Spinal cord (tissue), 10 donors: ENCODE measurements around the gene MYMK. TPM values are rescaled to one million over a fixed set of nuclear protein-coding genes. Genes with fewer than 3 reads are reported as not detected.

Source experiments
- DNase-seq, 6 donors: peaks; one replicate each; pipeline versions ENCODE4 v3.0.0 to v3.0.0-alpha.2; 2013 to 2015; ENCODE audit warnings: low spot score in 6 of 6, low read depth in 4 of 6
- H3K27ac ChIP-seq: one replicate; pipeline ENCODE4 v1.5.1; 2013; ENCODE audit warnings: low read depth, low read length, control low read depth
- H3K27me3 ChIP-seq: one replicate; pipeline ENCODE4 v1.6.1; 2013; ENCODE audit warnings: low read length; ENCODE audit not compliant: control insufficient read depth, insufficient read depth
- H3K36me3 ChIP-seq: one replicate; pipeline ENCODE4 v1.6.1; 2013; ENCODE audit warnings: low read length; ENCODE audit not compliant: control insufficient read depth, insufficient read depth
- H3K4me1 ChIP-seq: one replicate; pipeline ENCODE4 v1.6.1; 2013; ENCODE audit warnings: low read length; ENCODE audit not compliant: control insufficient read depth, insufficient read depth
- H3K4me3 ChIP-seq: one replicate; pipeline ENCODE4 v1.5.1; 2013; ENCODE audit warnings: low read depth, low read length, control low read depth
- H3K9me3 ChIP-seq: one replicate; pipeline ENCODE4 v1.6.1; 2013; ENCODE audit warnings: low read length; ENCODE audit not compliant: control insufficient read depth, insufficient read depth
- WGBS: methylation state at CpG from one replicate; pipeline ENCODE4 v1.1.5; 2013; ENCODE audit warnings: missing lambda C conversion rate; ENCODE audit not compliant: insufficient coverage; 5-methylcytosine and 5-hydroxymethylcytosine counted together
- polyA plus RNA-seq, 2 donors: library from polyadenylated mRNA; unstranded; fragments of 120-200 nt; gene quantifications; one replicate each; pipeline ENCODE4 v1.2.1, GENCODE V29; 2013; ENCODE audit not compliant: insufficient read length in 2 of 2
- total RNA-seq, 2 donors: library from RNA; depleted of rRNA in 1 of 2; stranded (reverse); fragments of 120-200 nt in 1 of 2; fragments of >200 nt in 1 of 2; gene quantifications; one replicate each; pipeline versions ENCODE4 v1.2.3 to v1.2.4, GENCODE V29; 2013 to 2014
- donor health status: healthy.

Gene MYMK
- total and polyA plus RNA-seq, 4 donors: 0.26 TPM; not detected in 3

DNA sequence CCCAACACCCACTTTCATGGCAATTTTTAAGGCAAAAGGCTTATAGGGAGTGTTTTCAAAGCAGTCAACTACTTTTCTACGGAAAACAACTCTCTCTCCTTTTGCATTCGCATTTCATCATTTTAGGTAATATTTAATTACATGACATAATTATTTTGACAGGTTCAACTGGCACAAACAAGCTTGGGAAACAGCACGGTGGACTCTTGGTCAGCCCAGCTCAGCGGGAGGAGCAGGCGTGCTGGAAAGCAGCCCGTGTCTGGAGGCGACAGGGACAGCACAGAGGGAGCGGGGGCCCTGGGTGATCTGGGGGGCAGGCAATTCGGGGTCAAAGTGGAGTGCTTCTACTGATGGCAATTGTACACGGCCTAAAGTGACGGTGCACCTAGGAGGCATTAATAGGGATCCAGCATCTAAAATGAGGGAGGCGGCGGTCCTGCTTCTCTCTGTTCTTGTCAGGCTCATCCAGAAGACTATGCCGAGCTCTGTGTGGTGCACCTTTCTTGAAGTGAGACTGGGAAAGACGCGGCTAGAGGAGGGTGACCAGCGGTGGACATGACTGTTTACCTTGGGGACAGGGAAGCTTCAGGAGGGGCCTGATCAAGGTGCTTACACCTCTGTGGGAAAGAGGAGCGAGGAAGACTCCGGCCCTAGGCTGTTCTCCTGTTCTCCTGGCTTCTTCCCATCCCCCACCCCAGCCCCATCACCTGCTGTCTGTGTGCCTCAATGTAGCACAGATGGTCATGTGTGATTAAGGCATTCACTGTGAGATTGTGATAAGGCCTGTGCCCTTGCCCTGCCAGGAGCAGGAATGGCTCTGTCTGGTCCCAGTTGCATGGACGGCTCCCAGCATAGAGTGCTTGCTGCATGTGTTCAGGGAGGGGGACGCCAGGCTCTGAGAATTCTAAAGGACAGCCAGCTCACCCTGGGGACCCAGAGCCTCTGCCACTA lies 3.4 kb downstream of the MYMK start:
- Histone ChIP-seq H3K4me1 (peaks cover 12% of the 10 kb centered on the region), H3K27me3 (no peaks in the 10 kb centered on the region), H3K27ac (no peak overlapping the region), H3K9me3 (no peaks in the 10 kb centered on the region), H3K4me3 (no peak overlapping the region), H3K36me3 (no peaks in the 10 kb centered on the region)
- no peak for DNase-seq
- WGBS: 72% methylated on average over 17 of the region's 21 CpGs

DNA sequence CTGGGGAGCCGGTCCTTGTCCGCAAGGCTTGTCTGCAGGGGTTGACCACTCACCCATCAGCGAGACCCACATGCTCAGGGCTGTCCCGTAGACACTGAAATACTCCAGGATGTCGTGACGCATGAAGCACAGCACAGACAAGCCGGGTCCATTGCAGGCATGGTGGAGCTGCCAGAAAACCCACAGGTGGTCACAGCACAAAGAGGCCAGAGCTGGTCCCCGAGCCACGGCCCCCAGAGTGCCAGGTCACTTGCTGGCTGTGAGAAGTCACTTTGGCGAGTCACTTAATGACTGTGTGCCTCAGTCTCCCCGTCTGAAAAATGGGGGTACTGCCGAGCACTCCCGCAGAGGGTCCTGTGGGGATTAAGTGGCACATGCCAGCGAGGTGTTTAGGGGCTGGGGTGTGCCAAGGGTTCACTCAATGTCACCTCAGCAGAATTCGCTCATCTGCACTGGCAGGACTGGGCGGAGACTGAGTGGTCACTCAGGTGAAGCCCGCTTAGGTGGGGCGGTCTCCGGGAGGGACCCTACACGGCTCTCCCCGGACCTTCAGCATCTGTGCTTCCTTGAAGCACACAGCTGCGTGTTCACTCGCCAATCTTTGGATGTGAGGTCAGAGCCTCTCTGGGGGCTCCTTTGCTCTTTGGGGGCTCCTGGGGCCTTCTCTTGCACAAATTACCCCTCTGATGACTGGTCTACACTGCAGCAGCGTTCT lies 4.5 kb downstream of the MYMK start:
- Histone ChIP-seq H3K4me1 (peaks cover 8% of the 10 kb centered on the region), H3K4me3 (no peak overlapping the region), H3K9me3 (no peaks in the 10 kb centered on the region), H3K27me3 (no peaks in the 10 kb centered on the region), H3K36me3 (no peaks in the 10 kb centered on the region), H3K27ac (no peak overlapping the region)
- DNase-seq: no peak
- 82% methylated on average over 24 of the region's 24 CpGs for WGBS

- Histone ChIP-seq H3K27me3 (no peaks in the 10 kb centered on the region), H3K36me3 (no peaks in the 10 kb centered on the region), H3K4me1 (peaks cover 14% of the 10 kb centered on the region), H3K9me3 (no peaks in the 10 kb centered on the region), H3K27ac (no peak overlapping the region), H3K4me3 (no peak overlapping the region)
- no peak for DNase-seq
- 58% methylated on average over 5 of the region's 7 CpGs for WGBS
Observed at GRCh38 chr9:133519693-133520092, 5.1 kb downstream of the MYMK start.

- DNase-seq: no peak
- no peak overlapping the region for H3K4me3 ChIP-seq
- peaks cover 16% of the 10 kb centered on the region for H3K4me1 ChIP-seq
- WGBS: 92% methylated on average over 20 of the region's 27 CpGs
- no peaks in the 10 kb centered on the region for H3K27me3 ChIP-seq
- no peak overlapping the region for H3K27ac ChIP-seq
- no peaks in the 10 kb centered on the region for H3K36me3 ChIP-seq
- H3K9me3 ChIP-seq: no peaks in the 10 kb centered on the region
Observed at GRCh38 chr9:133518706-133519449, 5.9 kb downstream of the MYMK start.

- Histone ChIP-seq H3K4me3 (no peak overlapping the region), H3K27ac (no peak overlapping the region), H3K9me3 (no peaks in the 10 kb centered on the region), H3K27me3 (no peaks in the 10 kb centered on the region), H3K36me3 (no peaks in the 10 kb centered on the region), H3K4me1 (peaks cover 23% of the 10 kb centered on the region)
- DNase-seq: no peak
- WGBS: 89% methylated on average over 3 of the region's 5 CpGs
Observed at GRCh38 chr9:133518200-133518599, 6.6 kb downstream of the MYMK start.

- Histone ChIP-seq H3K9me3 (no peaks in the 10 kb centered on the region), H3K4me1 (peaks cover 28% of the 10 kb centered on the region), H3K27me3 (no peaks in the 10 kb centered on the region), H3K27ac (no peak overlapping the region), H3K36me3 (no peaks in the 10 kb centered on the region), H3K4me3 (no peak overlapping the region)
- WGBS: 82% methylated on average over 8 of the region's 8 CpGs
- DNase-seq: no peak
Observed at GRCh38 chr9:133517711-133518110, 7.0 kb downstream of the MYMK start.

DNA sequence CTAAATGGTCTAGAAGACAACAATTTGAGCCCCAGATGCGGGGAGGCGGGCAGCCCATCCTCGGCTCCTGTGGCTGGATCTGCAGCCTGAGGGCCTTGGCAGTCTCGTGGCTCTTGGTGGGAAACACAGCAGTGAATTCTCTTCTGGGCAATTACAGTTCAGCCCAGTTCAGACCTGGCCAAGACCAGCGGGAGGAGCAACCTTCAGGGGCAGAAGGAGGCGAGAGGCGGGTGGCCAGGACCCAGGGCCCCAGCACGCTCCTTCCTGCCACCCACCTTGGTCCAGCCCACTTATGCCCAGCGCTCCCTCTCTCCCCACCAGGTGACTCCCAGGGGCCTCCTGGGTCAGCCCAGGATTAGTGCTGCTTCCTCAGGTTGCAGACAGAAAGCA lies 7.8 kb downstream of the MYMK start:
- no peak overlapping the region for H3K4me3 ChIP-seq
- H3K9me3 ChIP-seq: no peaks in the 10 kb centered on the region
- H3K4me1 ChIP-seq: peaks cover 30% of the 10 kb centered on the region
- DNase-seq: no peak
- 90% methylated on average over 9 of the region's 9 CpGs for WGBS
- H3K27me3 ChIP-seq: no peaks in the 10 kb centered on the region
- no peak overlapping the region for H3K27ac ChIP-seq
- H3K36me3 ChIP-seq: no peaks in the 10 kb centered on the region

- no peaks in the 10 kb centered on the region for H3K27me3 ChIP-seq
- 79% methylated on average over 8 of the region's 11 CpGs for WGBS
- H3K27ac ChIP-seq: no peak overlapping the region
- H3K9me3 ChIP-seq: no peaks in the 10 kb centered on the region
- peaks cover 30% of the 10 kb centered on the region for H3K4me1 ChIP-seq
- no peak for DNase-seq
- H3K36me3 ChIP-seq: no peaks in the 10 kb centered on the region
- no peak overlapping the region for H3K4me3 ChIP-seq
Observed at GRCh38 chr9:133516256-133516960, 8.4 kb downstream of the MYMK start.

- no peak for DNase-seq
- H3K36me3 ChIP-seq: no peaks in the 10 kb centered on the region
- peaks cover 37% of the 10 kb centered on the region for H3K4me1 ChIP-seq
- H3K27me3 ChIP-seq: no peaks in the 10 kb centered on the region
- H3K4me3 ChIP-seq: no peak overlapping the region
- H3K9me3 ChIP-seq: no peaks in the 10 kb centered on the region
- WGBS: 83% methylated on average over 17 of the region's 17 CpGs
- H3K27ac ChIP-seq: no peak overlapping the region
Observed at GRCh38 chr9:133515615-133516255, 9.0 kb downstream of the MYMK start.
